VCaP (cell line): ENCODE results near the gene TMEM11.

Experiments
- H3K27ac ChIP-seq: fragments of 450-650 bp; 2 replicates; pipeline ENCODE4 v1.5.1; 2017
- TF ChIP-seq, protein P1 (sequence below): fragments of 450-650 bp; conservative IDR thresholded peaks from 2 replicates; pipeline ENCODE4 v1.5.1; 2017; ENCODE audit warnings: mild to moderate bottlenecking, moderate library complexity

Gene TMEM11

DNA sequence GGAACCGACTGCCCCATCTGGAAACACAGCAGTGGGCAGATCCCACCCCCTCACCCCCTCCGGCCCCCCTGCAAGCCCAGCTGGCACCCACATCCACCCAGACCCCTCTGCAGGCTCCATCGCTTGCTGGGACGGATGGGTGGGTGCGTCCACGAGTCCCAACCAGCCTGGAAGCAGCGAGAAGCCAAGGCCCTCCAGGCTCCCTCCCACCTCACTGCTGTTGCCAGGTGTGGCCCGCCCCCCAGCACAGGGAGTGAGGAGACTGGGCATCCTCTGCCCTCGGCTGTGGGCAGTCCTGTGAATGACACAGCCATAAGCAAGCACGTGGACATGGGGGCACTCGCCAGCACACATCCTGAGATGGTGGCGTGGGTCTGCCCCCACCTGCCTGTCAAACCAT, 11.4 kb downstream of the TMEM11 start:
- H3K27ac ChIP-seq: no peak overlapping the region
- TF ChIP-seq, protein P1, sequence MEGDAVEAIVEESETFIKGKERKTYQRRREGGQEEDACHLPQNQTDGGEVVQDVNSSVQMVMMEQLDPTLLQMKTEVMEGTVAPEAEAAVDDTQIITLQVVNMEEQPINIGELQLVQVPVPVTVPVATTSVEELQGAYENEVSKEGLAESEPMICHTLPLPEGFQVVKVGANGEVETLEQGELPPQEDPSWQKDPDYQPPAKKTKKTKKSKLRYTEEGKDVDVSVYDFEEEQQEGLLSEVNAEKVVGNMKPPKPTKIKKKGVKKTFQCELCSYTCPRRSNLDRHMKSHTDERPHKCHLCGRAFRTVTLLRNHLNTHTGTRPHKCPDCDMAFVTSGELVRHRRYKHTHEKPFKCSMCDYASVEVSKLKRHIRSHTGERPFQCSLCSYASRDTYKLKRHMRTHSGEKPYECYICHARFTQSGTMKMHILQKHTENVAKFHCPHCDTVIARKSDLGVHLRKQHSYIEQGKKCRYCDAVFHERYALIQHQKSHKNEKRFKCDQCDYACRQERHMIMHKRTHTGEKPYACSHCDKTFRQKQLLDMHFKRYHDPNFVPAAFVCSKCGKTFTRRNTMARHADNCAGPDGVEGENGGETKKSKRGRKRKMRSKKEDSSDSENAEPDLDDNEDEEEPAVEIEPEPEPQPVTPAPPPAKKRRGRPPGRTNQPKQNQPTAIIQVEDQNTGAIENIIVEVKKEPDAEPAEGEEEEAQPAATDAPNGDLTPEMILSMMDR: no peak

DNA sequence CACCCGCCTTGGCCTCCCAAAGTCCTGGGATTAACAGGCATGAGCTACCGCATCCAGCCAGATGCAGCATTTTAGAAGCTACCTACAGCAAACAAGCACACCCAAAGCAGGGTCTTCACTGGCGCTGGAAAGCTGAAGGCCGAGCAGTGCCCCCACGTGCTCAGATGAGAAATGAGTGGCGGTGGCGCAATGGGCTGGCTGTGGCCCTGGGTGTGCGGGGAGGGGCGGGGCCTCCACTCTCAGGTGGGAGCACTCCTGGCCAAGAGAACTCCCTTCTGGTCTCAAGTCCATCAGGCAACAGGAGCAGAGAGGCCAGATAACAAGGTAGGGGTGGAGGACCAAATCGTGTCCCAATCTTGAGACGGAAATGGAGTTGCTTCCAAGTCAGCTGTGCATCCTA, 12.1 kb downstream of the TMEM11 start:
- TF ChIP-seq, protein P1: no peak
- H3K27ac ChIP-seq: peak overlapping the region; percentile 41; the same call in 1 of the 2 replicates

DNA sequence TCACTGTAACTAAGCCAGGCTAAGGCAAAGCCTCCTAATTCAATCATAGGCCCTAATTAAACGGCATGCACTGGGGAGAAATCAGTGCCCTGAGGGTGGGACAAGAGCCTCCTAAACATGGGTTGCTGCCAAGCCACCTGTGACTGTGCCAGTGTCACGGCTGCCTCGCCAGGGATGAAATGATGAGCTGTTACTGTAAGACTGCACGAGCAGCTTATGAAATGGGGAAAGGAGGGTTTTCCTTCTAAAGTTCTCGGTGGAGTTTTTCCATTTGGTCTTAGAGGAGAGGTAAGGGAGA, 12.7 kb downstream of the TMEM11 start:
- peak overlapping the region; percentile 41 for H3K27ac ChIP-seq
- TF ChIP-seq, protein P1: no peak

DNA sequence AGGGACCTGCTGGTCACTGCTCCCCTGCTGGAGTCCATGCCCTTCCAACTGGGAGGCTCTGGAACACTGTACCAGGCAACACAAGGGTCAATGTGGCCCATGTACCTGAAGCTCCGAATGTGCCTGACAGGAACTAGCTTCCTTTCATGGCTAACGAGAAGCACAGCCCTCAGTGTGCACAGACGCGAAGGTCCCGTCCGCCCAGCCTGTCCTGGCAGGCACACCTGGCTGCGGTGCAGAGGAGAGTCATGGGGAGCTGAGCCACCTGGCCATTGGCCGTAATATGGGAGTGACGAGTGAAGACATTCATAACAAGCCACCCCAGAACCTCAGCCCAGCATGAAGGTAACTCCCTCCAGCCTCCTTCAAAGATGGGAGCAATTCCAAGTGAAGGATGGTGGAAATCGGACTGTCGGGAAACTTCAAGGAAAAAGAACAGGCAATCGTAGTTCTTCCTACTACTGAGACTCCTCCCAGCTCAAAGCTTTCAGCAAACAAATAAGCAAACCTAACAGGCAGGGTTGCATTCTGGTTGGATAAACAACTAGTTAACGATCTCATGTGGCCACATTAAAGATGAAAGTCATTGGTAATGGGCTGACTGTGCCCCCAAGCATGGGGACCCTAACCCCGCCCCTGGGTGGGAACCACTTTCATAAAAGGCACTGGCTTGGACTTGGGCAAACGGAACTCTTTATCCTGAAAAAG, 13.2 kb downstream of the TMEM11 start:
- H3K27ac ChIP-seq: peak overlapping the region; percentile 41
- TF ChIP-seq, protein P1: no peak

DNA sequence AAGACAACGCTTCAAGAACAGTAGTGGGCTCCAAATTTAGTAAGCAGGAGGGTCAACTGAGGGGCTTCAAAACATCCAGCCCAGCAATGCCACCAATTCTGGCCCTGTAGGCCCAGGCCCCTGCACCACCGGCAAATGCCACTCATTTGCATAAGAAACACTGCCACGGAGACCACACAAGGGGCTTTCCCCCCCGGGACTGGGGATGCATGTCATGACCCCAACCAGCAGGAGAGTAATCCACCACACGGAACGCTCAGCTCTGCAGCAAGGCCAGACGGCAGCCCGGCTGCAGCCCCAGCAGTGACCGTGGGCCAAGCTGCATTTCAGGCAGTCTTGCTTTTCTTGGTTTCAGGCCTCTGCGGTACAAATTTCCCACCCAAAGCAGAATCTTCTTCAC, 14.1 kb downstream of the TMEM11 start:
- TF ChIP-seq, protein P1: no peak
- H3K27ac ChIP-seq: no peak overlapping the region

DNA sequence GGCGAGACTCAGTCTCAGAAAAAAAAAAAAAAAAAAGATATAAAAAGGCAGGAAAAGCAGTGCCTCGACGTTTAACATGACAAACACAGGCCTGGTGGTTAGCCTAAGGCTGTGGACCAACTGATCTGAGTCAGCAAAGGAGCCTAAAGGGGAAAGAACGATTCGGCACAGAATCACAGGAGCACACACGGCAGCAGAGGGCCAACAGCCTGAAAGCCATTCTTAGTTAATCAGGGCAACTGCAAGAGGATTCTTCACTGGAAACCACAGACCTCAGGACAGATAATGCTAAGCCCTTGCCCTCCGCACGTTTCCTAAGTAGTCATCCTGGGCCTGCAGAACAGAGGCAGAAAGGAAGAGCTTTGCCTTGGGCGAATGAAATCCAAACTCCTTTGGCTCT, 14.7 kb downstream of the TMEM11 start:
- no peak overlapping the region for H3K27ac ChIP-seq
- TF ChIP-seq, protein P1: no peak

DNA sequence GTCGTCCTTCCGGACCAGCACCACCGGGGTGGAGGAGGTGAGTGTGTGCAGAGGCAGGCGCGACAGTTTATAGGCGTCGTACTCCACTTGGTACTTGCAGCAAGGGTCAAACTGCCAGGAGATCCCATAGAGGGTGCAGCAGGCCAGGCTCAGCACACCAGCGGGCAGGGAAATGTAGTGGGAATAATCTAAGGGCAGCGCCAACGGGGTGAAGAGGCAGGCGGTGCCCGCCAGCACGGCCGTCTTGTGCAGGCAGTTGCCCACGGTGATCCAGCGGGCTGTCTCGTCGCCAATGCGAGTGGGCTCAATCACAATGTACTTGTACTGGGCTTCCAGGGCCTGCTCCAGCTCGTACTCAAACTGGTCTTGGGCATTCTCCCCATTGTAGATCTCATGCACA, 15.6 kb downstream of the TMEM11 start:
- TF ChIP-seq, protein P1: no peak
- no peak overlapping the region for H3K27ac ChIP-seq
